GM23338 (cell line): Measurements from ENCODE around the gene DDX27. TPM values are rescaled to one million over a fixed set of nuclear protein-coding genes. Genes with fewer than 3 reads are reported as not detected.

Experiments used
- ATAC-seq: fragments of 200-7000 bp; cut with Tn5 transposase; 3 replicates; pipeline ENCODE4 v1.9.1; 2020
- DNase-seq: peaks from one replicate; pipeline ENCODE4 v3.0.0-alpha.2; 2015; ENCODE audit warnings: low spot score
- H2AFZ ChIP-seq: fragments of 200-600 bp; sonication (generic); 2 replicates; pipeline ENCODE4 v1.8.0; 2016; ENCODE audit warnings: antibody characterized with exemption, mild to moderate bottlenecking, moderate library complexity
- H3F3A ChIP-seq: fragments of 200-600 bp; sonication (generic); replicated peaks from 2 replicates; pipeline ENCODE4 v1.8.0; 2017; ENCODE audit warnings: antibody characterized with exemption, mixed run types, low read depth
- H3K27ac ChIP-seq: fragments of 200-600 bp; sonication (generic); 2 replicates; pipeline ENCODE4 v1.6.1; 2016; ENCODE audit warnings: low read depth
- H3K27me3 ChIP-seq: fragments of 200-600 bp; sonication (generic); 2 replicates; pipeline ENCODE4 v1.8.0; 2016; ENCODE audit warnings: mild to moderate bottlenecking, mixed run types, moderate library complexity; ENCODE audit not compliant: insufficient read depth
- H3K36me3 ChIP-seq: fragments of 200-600 bp; sonication (generic); 2 replicates; pipeline ENCODE4 v1.8.0; 2016; ENCODE audit warnings: mild to moderate bottlenecking; ENCODE audit not compliant: insufficient read depth
- H3K4me1 ChIP-seq: fragments of 200-600 bp; sonication (generic); 2 replicates; pipeline ENCODE4 v1.8.0; 2016; ENCODE audit warnings: mild to moderate bottlenecking, moderate library complexity; ENCODE audit not compliant: insufficient read depth
- H3K4me2 ChIP-seq: fragments of 200-600 bp; sonication (generic); 2 replicates; pipeline ENCODE4 v1.7.1; 2017; ENCODE audit warnings: mixed run types
- H3K4me3 ChIP-seq: fragments of 200-600 bp; sonication (generic); 2 replicates; pipeline ENCODE4 v1.6.1; 2016; ENCODE audit warnings: mixed run types
- H3K79me2 ChIP-seq: fragments of 200-600 bp; sonication (generic); replicated peaks from 2 replicates; pipeline ENCODE4 v1.8.0; 2017; ENCODE audit warnings: mild to moderate bottlenecking; ENCODE audit not compliant: insufficient read depth
- H3K9me2 ChIP-seq: fragments of 200-600 bp; sonication (generic); 2 replicates; pipeline ENCODE4 v1.8.0; 2017; ENCODE audit not compliant: insufficient read depth
- H4K20me1 ChIP-seq: fragments of 200-600 bp; sonication (generic); replicated peaks from 2 replicates; pipeline ENCODE4 v1.8.0; 2017; ENCODE audit warnings: mild to moderate bottlenecking; ENCODE audit not compliant: insufficient read depth
- H3K27ac Mint-ChIP-seq: 2 replicates; pipeline ENCODE4 v1.8.0; 2020; ENCODE audit warnings: inconsistent platforms, mild to moderate bottlenecking, moderate library complexity, mixed read lengths
- H3K27me3 Mint-ChIP-seq: 3 replicates; pipeline ENCODE4 v1.8.0; 2022; ENCODE audit warnings: low read depth, mild to moderate bottlenecking, moderate library complexity, mixed read lengths, inconsistent platforms; ENCODE audit not compliant: insufficient read depth, poor library complexity
- H3K36me3 Mint-ChIP-seq: 3 replicates; pipeline ENCODE4 v1.8.0; 2021; ENCODE audit warnings: low read depth, mild to moderate bottlenecking, inconsistent platforms, moderate library complexity, mixed read lengths
- H3K4me1 Mint-ChIP-seq: 3 replicates; pipeline ENCODE4 v1.8.0; 2020; ENCODE audit warnings: mild to moderate bottlenecking, inconsistent platforms, mixed read lengths
- H3K4me3 Mint-ChIP-seq: 3 replicates; pipeline ENCODE4 v1.8.0; 2021; ENCODE audit warnings: moderate library complexity, mild to moderate bottlenecking, inconsistent platforms, mixed read lengths
- H3K9me3 Mint-ChIP-seq: 3 replicates; pipeline ENCODE4 v1.8.0; 2020; ENCODE audit warnings: moderate library complexity, mild to moderate bottlenecking, inconsistent platforms, mixed read lengths
- CREB1 ChIP-seq: fragments of 250-450 bp; sonication (Bioruptor Pico); IDR thresholded peaks from 2 replicates; pipeline ENCODE4 v1.5.0; 2020; ENCODE audit warnings: low read depth, mild to moderate bottlenecking, moderate library complexity
- ETS1 ChIP-seq: IDR thresholded peaks from 2 replicates; pipeline ENCODE4 v1.6.1; 2016; ENCODE audit warnings: antibody characterized with exemption
- EZH2 ChIP-seq: fragments of 200-600 bp; sonication (generic); IDR thresholded peaks from one replicate; pipeline ENCODE4 v1.8.0; 2017; ENCODE audit warnings: antibody characterized with exemption, mild to moderate bottlenecking, low read depth; ENCODE audit not compliant: unreplicated experiment
- EZH2phosphoT487 ChIP-seq: fragments of 200-600 bp; sonication (generic); IDR thresholded peaks from one replicate; pipeline ENCODE4 v1.8.1; 2018; ENCODE audit warnings: antibody characterized with exemption; ENCODE audit not compliant: unreplicated experiment
- JUNB ChIP-seq: IDR thresholded peaks from one replicate; pipeline ENCODE4 v1.6.1; 2016; ENCODE audit warnings: antibody characterized with exemption; ENCODE audit not compliant: unreplicated experiment
- NANOG ChIP-seq: IDR thresholded peaks from 2 replicates; pipeline ENCODE4 v1.6.1; 2016; ENCODE audit warnings: antibody characterized with exemption, borderline replicate concordance
- POLR2AphosphoS5 ChIP-seq: IDR thresholded peaks from 2 replicates; pipeline ENCODE4 v1.6.1; 2016; ENCODE audit warnings: antibody characterized with exemption, low read depth
- REST ChIP-seq: IDR thresholded peaks from one replicate; pipeline ENCODE4 v1.6.1; 2018; ENCODE audit warnings: antibody characterized with exemption; ENCODE audit not compliant: unreplicated experiment
- STAT1 ChIP-seq: IDR thresholded peaks from one replicate; pipeline ENCODE4 v1.6.1; 2016; ENCODE audit warnings: antibody characterized with exemption; ENCODE audit not compliant: unreplicated experiment
- ZNF114 ChIP-seq: fragments of 250-450 bp; sonication (Bioruptor Pico); IDR thresholded peaks from 2 replicates; pipeline ENCODE4 v1.5.0; 2020; ENCODE audit warnings: mild to moderate bottlenecking, moderate library complexity
- ZNF331 ChIP-seq: fragments of 250-450 bp; sonication (Bioruptor Pico); IDR thresholded peaks from 2 replicates; pipeline ENCODE4 v1.5.0; 2020; ENCODE audit warnings: low read depth, mild to moderate bottlenecking, moderate library complexity
- polyA plus RNA-seq: library from polyadenylated mRNA; unstranded; fragments of >200 nt; fragmentation: Nextera tagmentation; extraction: Ambion mirVana; gene quantifications from 2 replicates; pipeline ENCODE4 v1.2.1, GENCODE V29; 2016
- total RNA-seq: library from RNA; depleted of rRNA; stranded (reverse); fragments of >200 nt; shearing (Covaris generic); gene quantifications from 2 replicates; pipeline ENCODE4 v1.2.3, GENCODE V29; 2014
- TF ChIP-seq, protein P1 (sequence below), 2 experiments: fragments of 200-600 bp in 1 of 2; sonication (generic) in 1 of 2; conservative IDR thresholded peaks; 2 replicates each; pipeline versions ENCODE4 v1.5.1 to v1.6.1; 2016 to 2017; ENCODE audit warnings: antibody characterized with exemption in 2 of 2, low read depth in 2 of 2, mild to moderate bottlenecking in 2 of 2, moderate library complexity in 1 of 2
- TF ChIP-seq, protein P2 (sequence below): fragments of 250-450 bp; sonication (Bioruptor Pico); IDR thresholded peaks from 2 replicates; pipeline ENCODE4 v1.5.0; 2020; ENCODE audit warnings: mild to moderate bottlenecking, moderate library complexity

The DDX27 gene
- total and polyA plus RNA-seq, 2 experiments from 2014 or later: 53.3 to 81.3 TPM

GRCh38 chr20:49276961-49277785, 58.0 kb downstream of the DDX27 start:
- peaks cover 42% of the 10 kb centered on the region for H3F3A ChIP-seq
- no peak overlapping the region for H2AFZ ChIP-seq
- H3K9me3 Mint-ChIP-seq: peaks cover 44% of the 10 kb centered on the region
- H3K36me3 Mint-ChIP-seq: peaks cover 73% of the 10 kb centered on the region
- H3K4me3 ChIP-seq: peak overlapping the region; percentile 100
- H4K20me1 ChIP-seq: peaks cover 32% of the 10 kb centered on the region
- no peak overlapping the region for H3K27ac ChIP-seq
- peak; percentile 35 for DNase-seq
- H3K4me1 ChIP-seq: peaks cover 13% of the 10 kb centered on the region
- H3K27ac Mint-ChIP-seq: peak overlapping the region; percentile 84
- H3K27me3 ChIP-seq: no peaks in the 10 kb centered on the region
- peaks cover 25% of the 10 kb centered on the region for H3K4me1 Mint-ChIP-seq
- H3K27me3 Mint-ChIP-seq: peaks cover 40% of the 10 kb centered on the region
- peaks cover 59% of the 10 kb centered on the region for H3K36me3 ChIP-seq
- H3K4me2 ChIP-seq: peak overlapping the region; percentile 80
- H3K4me3 Mint-ChIP-seq: peak overlapping the region; percentile 100
- no peak for TF ChIP-seq REST
- no peak for TF ChIP-seq STAT1
- no peak for TF ChIP-seq EZH2
- no peak for TF ChIP-seq CREB1 (CRISPR knock-in tag)
- TF ChIP-seq, protein P1, sequence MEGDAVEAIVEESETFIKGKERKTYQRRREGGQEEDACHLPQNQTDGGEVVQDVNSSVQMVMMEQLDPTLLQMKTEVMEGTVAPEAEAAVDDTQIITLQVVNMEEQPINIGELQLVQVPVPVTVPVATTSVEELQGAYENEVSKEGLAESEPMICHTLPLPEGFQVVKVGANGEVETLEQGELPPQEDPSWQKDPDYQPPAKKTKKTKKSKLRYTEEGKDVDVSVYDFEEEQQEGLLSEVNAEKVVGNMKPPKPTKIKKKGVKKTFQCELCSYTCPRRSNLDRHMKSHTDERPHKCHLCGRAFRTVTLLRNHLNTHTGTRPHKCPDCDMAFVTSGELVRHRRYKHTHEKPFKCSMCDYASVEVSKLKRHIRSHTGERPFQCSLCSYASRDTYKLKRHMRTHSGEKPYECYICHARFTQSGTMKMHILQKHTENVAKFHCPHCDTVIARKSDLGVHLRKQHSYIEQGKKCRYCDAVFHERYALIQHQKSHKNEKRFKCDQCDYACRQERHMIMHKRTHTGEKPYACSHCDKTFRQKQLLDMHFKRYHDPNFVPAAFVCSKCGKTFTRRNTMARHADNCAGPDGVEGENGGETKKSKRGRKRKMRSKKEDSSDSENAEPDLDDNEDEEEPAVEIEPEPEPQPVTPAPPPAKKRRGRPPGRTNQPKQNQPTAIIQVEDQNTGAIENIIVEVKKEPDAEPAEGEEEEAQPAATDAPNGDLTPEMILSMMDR (conservative IDR thresholded peaks at IDR 0.05; ENCODE audit: low read depth in 2 of 2): no peak
- no peak for TF ChIP-seq ZNF331 (CRISPR knock-in tag)
- TF ChIP-seq JUNB: no peak
- no peak for TF ChIP-seq ETS1
- TF ChIP-seq EZH2phosphoT487: no peak
- TF ChIP-seq NANOG: no peak
- TF ChIP-seq POLR2AphosphoS5: no peak
- no peak for TF ChIP-seq ZNF114 (CRISPR knock-in tag)
- TF ChIP-seq, protein P2, sequence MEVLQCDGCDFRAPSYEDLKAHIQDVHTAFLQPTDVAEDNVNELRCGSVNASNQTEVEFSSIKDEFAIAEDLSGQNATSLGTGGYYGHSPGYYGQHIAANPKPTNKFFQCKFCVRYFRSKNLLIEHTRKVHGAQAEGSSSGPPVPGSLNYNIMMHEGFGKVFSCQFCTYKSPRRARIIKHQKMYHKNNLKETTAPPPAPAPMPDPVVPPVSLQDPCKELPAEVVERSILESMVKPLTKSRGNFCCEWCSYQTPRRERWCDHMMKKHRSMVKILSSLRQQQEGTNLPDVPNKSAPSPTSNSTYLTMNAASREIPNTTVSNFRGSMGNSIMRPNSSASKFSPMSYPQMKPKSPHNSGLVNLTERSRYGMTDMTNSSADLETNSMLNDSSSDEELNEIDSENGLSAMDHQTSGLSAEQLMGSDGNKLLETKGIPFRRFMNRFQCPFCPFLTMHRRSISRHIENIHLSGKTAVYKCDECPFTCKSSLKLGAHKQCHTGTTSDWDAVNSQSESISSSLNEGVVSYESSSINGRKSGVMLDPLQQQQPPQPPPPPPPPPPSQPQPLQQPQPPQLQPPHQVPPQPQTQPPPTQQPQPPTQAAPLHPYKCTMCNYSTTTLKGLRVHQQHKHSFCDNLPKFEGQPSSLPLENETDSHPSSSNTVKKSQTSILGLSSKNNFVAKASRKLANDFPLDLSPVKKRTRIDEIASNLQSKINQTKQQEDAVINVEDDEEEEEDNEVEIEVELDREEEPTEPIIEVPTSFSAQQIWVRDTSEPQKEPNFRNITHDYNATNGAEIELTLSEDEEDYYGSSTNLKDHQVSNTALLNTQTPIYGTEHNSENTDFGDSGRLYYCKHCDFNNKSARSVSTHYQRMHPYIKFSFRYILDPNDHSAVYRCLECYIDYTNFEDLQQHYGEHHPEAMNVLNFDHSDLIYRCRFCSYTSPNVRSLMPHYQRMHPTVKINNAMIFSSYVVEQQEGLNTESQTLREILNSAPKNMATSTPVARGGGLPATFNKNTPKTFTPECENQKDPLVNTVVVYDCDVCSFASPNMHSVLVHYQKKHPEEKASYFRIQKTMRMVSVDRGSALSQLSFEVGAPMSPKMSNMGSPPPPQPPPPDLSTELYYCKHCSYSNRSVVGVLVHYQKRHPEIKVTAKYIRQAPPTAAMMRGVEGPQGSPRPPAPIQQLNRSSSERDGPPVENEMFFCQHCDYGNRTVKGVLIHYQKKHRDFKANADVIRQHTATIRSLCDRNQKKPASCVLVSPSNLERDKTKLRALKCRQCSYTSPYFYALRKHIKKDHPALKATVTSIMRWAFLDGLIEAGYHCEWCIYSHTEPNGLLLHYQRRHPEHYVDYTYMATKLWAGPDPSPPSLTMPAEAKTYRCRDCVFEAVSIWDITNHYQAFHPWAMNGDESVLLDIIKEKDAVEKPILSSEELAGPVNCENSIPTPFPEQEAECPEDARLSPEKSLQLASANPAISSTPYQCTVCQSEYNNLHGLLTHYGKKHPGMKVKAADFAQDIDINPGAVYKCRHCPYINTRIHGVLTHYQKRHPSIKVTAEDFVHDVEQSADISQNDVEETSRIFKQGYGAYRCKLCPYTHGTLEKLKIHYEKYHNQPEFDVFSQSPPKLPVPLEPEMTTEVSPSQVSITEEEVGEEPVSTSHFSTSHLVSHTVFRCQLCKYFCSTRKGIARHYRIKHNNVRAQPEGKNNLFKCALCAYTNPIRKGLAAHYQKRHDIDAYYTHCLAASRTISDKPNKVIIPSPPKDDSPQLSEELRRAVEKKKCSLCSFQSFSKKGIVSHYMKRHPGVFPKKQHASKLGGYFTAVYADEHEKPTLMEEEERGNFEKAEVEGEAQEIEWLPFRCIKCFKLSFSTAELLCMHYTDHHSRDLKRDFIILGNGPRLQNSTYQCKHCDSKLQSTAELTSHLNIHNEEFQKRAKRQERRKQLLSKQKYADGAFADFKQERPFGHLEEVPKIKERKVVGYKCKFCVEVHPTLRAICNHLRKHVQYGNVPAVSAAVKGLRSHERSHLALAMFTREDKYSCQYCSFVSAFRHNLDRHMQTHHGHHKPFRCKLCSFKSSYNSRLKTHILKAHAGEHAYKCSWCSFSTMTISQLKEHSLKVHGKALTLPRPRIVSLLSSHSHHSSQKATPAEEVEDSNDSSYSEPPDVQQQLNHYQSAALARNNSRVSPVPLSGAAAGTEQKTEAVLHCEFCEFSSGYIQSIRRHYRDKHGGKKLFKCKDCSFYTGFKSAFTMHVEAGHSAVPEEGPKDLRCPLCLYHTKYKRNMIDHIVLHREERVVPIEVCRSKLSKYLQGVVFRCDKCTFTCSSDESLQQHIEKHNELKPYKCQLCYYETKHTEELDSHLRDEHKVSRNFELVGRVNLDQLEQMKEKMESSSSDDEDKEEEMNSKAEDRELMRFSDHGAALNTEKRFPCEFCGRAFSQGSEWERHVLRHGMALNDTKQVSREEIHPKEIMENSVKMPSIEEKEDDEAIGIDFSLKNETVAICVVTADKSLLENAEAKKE (CRISPR knock-in tag): no peak
- peaks cover 72% of the 10 kb centered on the region for H3K79me2 ChIP-seq
- H3K9me2 ChIP-seq: 0 out of 2 replicates have a peak, but pooled peaks cover 4% of the 10 kb centered on the region
- peak; percentile 3 for ATAC-seq
